ENCODE measurements around the gene CHRNB1. TPM values are rescaled to one million over a fixed set of nuclear protein-coding genes. Genes with fewer than 3 reads are reported as not detected.

CHRNB1 gene
- total and polyA plus RNA-seq, 10 of the 15 experiments (the other 5 are each of a cell fraction or from before 2014, with no cell fraction given), result 5.8 to 14.8 (median 11.3) TPM

DNA sequence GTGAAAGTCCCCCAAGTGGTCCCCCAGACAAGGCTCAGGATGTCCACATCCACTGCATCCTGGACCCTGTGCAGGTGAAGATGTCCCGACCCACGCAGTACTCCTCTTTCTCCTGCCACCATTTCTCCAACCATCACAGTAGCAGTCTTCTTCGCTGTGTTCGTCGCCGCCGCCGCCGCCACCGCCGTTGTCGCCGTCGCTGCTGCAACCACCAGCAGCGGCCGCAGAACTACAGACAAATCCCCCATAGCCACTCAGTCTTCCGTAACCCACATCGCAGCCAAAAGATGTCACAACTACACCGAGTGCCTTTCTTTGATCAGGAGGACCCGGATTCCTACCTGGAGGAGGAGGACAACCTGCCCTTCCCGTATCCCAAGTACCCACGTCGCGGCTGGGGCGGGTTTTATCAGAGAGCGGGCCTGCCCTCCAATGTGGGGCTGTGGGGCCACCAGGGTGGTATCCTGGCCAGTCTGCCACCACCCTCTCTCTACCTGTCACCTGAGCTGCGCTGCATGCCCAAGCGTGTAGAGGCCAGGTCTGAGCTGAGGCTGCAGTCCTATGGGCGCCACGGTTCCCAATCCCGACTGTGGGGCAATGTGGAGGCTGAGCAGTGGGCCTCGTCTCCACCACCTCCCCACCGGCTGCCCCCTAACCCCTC lies 18.5 kb upstream of the CHRNB1 start (continued):
- TF ChIP-seq, protein P1, sequence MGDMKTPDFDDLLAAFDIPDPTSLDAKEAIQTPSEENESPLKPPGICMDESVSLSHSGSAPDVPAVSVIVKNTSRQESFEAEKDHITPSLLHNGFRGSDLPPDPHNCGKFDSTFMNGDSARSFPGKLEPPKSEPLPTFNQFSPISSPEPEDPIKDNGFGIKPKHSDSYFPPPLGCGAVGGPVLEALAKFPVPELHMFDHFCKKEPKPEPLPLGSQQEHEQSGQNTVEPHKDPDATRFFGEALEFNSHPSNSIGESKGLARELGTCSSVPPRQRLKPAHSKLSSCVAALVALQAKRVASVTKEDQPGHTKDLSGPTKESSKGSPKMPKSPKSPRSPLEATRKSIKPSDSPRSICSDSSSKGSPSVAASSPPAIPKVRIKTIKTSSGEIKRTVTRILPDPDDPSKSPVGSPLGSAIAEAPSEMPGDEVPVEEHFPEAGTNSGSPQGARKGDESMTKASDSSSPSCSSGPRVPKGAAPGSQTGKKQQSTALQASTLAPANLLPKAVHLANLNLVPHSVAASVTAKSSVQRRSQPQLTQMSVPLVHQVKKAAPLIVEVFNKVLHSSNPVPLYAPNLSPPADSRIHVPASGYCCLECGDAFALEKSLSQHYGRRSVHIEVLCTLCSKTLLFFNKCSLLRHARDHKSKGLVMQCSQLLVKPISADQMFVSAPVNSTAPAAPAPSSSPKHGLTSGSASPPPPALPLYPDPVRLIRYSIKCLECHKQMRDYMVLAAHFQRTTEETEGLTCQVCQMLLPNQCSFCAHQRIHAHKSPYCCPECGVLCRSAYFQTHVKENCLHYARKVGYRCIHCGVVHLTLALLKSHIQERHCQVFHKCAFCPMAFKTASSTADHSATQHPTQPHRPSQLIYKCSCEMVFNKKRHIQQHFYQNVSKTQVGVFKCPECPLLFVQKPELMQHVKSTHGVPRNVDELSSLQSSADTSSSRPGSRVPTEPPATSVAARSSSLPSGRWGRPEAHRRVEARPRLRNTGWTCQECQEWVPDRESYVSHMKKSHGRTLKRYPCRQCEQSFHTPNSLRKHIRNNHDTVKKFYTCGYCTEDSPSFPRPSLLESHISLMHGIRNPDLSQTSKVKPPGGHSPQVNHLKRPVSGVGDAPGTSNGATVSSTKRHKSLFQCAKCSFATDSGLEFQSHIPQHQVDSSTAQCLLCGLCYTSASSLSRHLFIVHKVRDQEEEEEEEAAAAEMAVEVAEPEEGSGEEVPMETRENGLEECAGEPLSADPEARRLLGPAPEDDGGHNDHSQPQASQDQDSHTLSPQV (IDR thresholded peaks at IDR 0.05), result no peak
- TF ChIP-seq SRF (IDR thresholded peaks at IDR 0.05; ENCODE audit: low read depth in 2 of 2, low read length in 2 of 2) (no peak), PAX8 (IDR thresholded peaks at IDR 0.05) (no peak), CBX3 (IDR thresholded peaks at IDR 0.05; ENCODE audit: borderline replicate concordance, low read depth) (no peak), SPI1 (IDR thresholded peaks at IDR 0.05; ENCODE audit: borderline replicate concordance, insufficient read depth, low read depth, low read length) (no peak), ZNF217 (IDR thresholded peaks at IDR 0.05) (no peak), SUZ12 (IDR thresholded peaks at IDR 0.05; ENCODE audit: unreplicated experiment) (no peak), JUNB (IDR thresholded peaks at IDR 0.05) (no peak), ZNF24 (IDR thresholded peaks at IDR 0.05) (no peak), POLR2AphosphoS5 (IDR thresholded peaks at IDR 0.05; ENCODE audit: low read length) (no peak)
- TF ChIP-seq, protein P2, sequence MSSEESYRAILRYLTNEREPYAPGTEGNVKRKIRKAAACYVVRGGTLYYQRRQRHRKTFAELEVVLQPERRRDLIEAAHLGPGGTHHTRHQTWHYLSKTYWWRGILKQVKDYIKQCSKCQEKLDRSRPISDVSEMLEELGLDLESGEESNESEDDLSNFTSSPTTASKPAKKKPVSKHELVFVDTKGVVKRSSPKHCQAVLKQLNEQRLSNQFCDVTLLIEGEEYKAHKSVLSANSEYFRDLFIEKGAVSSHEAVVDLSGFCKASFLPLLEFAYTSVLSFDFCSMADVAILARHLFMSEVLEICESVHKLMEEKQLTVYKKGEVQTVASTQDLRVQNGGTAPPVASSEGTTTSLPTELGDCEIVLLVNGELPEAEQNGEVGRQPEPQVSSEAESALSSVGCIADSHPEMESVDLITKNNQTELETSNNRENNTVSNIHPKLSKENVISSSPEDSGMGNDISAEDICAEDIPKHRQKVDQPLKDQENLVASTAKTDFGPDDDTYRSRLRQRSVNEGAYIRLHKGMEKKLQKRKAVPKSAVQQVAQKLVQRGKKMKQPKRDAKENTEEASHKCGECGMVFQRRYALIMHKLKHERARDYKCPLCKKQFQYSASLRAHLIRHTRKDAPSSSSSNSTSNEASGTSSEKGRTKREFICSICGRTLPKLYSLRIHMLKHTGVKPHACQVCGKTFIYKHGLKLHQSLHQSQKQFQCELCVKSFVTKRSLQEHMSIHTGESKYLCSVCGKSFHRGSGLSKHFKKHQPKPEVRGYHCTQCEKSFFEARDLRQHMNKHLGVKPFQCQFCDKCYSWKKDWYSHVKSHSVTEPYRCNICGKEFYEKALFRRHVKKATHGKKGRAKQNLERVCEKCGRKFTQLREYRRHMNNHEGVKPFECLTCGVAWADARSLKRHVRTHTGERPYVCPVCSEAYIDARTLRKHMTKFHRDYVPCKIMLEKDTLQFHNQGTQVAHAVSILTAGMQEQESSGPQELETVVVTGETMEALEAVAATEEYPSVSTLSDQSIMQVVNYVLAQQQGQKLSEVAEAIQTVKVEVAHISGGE (CRISPR knock-in tag; IDR thresholded peaks at IDR 0.05), result no peak

Data from GM12878 (cell line).